KOPT-K1 (cell line): Measurements from ENCODE around the gene RESP18.

Experiments
- H3K27ac ChIP-seq: fragments of 200-600 bp; sonication (generic); 2 replicates; pipeline ENCODE4 v1.5.1; 2016; ENCODE audit warnings: antibody characterized with exemption, mild to moderate bottlenecking, low read depth, low read length; ENCODE audit not compliant: poor library complexity, severe bottlenecking
- H3K36me3 ChIP-seq: fragments of 200-600 bp; sonication (generic); 2 replicates; pipeline ENCODE4 v1.5.1; 2017; ENCODE audit warnings: antibody characterized with exemption, mild to moderate bottlenecking, low read length, moderate library complexity; ENCODE audit not compliant: insufficient read depth
- H3K9me3 ChIP-seq: fragments of 200-600 bp; sonication (generic); 2 replicates; pipeline ENCODE4 v1.5.1; 2017; ENCODE audit warnings: antibody characterized with exemption, low read length, mild to moderate bottlenecking; ENCODE audit not compliant: insufficient read depth, poor library complexity, severe bottlenecking

Gene RESP18

GRCh38 chr2:219332542-219332941, at the start of gene RESP18:
TSS of gene RESP18 (minus strand) at chr2:219332744.
- Histone ChIP-seq H3K27ac (no peak within 1 kb of the TSS), H3K9me3 (peaks cover 13% of the 10 kb centered on the region), H3K36me3 (no peaks in the 10 kb centered on the region)

DNA sequence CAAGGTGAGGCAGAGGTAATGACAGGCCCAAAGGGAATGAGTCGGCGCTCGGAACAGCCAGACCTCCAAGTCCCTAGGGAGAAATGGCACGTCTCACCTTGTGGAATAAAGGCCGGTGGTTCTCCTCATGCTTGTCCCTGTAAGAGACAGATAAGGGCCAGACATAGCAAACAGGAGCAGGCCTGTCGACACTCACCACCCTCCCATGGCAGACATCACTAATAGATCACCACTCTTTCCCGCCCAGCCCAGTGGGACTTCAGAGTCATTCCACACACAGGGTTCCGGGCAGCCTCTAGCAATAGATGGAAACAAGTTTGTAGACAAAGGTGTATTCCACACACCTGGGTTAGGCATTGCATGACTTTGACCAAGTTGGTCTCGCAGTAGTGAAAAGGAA, 48.9 kb upstream of the RESP18 start:
- H3K27ac ChIP-seq: no peak overlapping the region
- H3K36me3 ChIP-seq: peaks cover 88% of the 10 kb centered on the region
- H3K9me3 ChIP-seq: no peaks in the 10 kb centered on the region

- H3K27ac ChIP-seq: no peak overlapping the region
- H3K36me3 ChIP-seq: peaks cover 86% of the 10 kb centered on the region
- no peaks in the 10 kb centered on the region for H3K9me3 ChIP-seq
Observed at GRCh38 chr2:219380926-219381325, 48.4 kb upstream of the RESP18 start.

- H3K9me3 ChIP-seq: no peaks in the 10 kb centered on the region
- no peak overlapping the region for H3K27ac ChIP-seq
- peaks cover 84% of the 10 kb centered on the region for H3K36me3 ChIP-seq
Observed at GRCh38 chr2:219378163-219378851, 45.8 kb upstream of the RESP18 start.

DNA sequence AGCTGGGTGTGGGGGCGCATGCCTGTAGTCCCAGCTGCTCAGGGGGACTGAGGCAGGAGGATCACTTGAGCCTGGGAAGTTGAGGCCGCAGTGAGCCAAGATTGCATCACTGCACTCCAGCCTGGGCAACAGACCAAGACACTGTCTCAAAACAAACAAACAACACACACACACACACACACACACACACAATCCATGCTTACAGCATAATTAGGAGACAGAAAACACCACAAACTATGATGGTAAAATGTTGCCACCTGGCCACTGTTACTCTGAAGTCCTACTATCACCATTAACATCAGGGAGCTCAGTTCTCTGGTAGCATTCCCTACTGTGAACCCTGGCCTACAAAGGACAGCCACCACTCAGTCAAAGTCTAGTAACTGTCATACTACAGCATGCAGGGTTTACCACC, 36.9 kb upstream of the RESP18 start:
- no peaks in the 10 kb centered on the region for H3K9me3 ChIP-seq
- peaks cover 14% of the 10 kb centered on the region for H3K36me3 ChIP-seq
- no peak overlapping the region for H3K27ac ChIP-seq

DNA sequence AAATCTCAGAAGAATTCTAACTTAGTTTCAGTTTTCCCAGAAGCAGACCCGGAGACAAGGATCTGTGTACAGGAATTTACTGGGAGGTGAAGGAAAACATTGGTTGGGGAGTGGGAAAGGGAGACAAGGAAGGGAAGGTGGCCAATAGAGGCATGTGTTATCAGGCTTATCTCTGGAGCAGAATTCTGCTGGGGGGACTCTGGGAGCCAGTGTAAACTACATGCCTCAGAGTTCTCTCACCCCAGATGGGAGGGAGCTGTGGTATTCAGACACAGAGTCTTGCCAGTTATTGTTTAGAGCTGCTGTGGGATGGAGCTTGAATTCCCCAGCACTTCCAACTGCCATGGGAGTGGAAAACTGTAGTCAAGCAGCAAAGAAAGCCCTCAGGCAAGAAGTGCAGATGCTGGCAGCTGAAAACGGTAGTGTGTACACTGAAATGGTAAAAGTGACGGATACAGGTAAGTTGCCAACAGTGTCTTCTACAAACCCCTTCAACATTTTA, 36.2 kb upstream of the RESP18 start:
- H3K36me3 ChIP-seq: peaks cover 7% of the 10 kb centered on the region
- H3K27ac ChIP-seq: no peak overlapping the region
- no peaks in the 10 kb centered on the region for H3K9me3 ChIP-seq

DNA sequence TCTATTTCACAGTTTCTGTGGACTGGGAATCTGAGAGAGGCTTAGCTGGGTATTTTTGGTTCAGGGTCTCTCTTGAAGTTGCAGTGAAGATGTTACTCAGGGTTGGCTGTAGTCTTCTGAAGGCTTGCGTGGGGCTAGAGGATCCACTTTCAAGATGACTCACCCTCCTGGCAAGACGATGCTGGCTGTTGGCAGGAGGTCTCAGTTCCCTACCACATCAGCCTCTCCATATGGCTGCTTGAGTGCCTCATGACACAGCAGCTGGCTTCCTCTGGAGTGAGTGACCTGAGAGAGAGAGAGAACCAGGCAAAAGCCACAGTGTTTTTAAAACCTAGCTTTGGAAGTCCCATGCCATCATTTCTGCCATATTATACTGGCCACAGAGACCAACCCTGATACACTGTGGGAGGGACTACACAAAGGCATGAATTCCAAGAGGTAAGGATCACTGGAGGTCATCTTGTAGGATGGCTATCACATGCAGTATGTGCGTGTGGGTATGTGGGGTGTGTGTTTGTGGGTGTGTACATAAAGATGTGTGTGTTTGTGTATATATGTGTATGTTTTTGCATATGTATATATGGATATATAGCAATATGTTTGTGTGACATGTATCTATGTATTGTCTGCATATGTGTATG, 30.1 kb upstream of the RESP18 start:
- H3K9me3 ChIP-seq: no peaks in the 10 kb centered on the region
- no peaks in the 10 kb centered on the region for H3K36me3 ChIP-seq

DNA sequence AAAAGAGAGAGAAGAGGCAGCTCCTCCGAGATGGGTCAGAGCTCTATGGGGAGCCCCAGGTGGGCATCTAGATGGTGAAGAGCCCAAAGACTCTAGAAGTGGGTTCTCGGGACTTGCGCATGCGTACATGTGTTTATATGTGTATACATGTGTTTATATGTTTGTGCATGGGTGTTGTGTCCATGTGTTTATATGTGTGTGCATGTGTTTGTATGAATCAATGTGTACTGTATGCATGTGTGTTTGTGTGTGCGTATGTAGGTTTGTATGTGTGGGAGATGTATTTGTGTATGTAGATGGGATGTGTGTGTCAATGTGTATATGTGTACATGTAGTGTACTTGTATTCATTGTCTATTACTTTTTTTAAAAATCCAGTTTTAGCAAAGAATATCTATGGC, 29.5 kb upstream of the RESP18 start:
- Histone ChIP-seq H3K9me3 (no peaks in the 10 kb centered on the region), H3K27ac (no peak overlapping the region), H3K36me3 (no peaks in the 10 kb centered on the region)

More for the DNA sequence above, 30.1 kb upstream of the RESP18 start:
- no peak overlapping the region for H3K27ac ChIP-seq

DNA sequence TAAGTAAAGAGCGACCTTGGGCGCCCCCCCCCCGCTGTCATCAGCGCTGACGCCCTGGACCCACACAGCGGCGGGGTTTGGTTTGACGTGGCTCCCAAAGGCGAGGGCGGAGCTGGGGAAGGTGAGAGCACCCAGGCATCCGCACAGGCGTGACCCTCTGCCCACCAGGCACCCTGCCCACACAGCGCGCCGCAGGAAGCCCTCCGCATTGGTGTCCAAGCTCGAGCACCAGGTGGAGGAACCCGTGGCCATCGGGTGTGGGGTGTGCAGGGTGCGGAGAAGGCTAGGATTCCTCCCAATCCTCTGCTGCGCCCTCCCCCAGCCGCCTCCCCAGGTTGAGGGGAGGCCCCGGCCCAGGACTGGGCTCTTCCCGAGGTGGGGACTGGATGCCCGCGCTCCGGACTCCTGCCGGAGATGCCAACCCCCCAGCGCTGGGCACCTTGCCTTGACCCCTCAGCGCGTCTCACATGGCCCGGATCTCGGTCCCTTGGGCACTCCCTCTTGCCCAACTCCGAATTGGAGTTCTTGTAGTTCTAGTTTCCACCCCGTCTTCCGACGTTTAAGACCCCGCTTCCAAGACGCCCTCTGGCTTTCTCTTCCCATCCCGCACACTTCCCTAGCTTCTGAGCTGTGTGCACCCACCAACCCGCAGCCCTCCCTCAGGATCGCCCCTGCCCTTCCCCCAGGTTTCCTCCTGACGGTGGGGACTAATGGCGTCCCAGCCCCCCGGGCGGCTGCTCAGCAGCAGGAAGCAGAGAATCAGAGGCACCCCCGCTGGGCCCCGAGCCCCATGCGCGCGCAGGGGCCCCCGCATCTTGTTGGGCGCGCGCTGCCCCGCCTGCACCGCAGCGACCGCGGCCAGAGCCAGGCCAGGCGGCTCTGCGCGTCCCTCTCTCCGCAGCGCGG, 25.9 kb upstream of the RESP18 start:
- Histone ChIP-seq H3K9me3 (no peaks in the 10 kb centered on the region), H3K36me3 (no peaks in the 10 kb centered on the region), H3K27ac (no peak overlapping the region)

GRCh38 chr2:219356834-219357233, 24.3 kb upstream of the RESP18 start:
- no peaks in the 10 kb centered on the region for H3K36me3 ChIP-seq
- H3K27ac ChIP-seq: no peak overlapping the region
- no peaks in the 10 kb centered on the region for H3K9me3 ChIP-seq

- Histone ChIP-seq H3K36me3 (no peaks in the 10 kb centered on the region), H3K27ac (no peak overlapping the region), H3K9me3 (no peaks in the 10 kb centered on the region)
Observed at GRCh38 chr2:219354582-219354981, 22.0 kb upstream of the RESP18 start.

GRCh38 chr2:219353129-219353528, 20.6 kb upstream of the RESP18 start:
- Histone ChIP-seq H3K36me3 (no peaks in the 10 kb centered on the region), H3K27ac (no peak overlapping the region), H3K9me3 (no peaks in the 10 kb centered on the region)

- Histone ChIP-seq H3K9me3 (no peaks in the 10 kb centered on the region), H3K36me3 (no peaks in the 10 kb centered on the region), H3K27ac (no peak overlapping the region)
Observed at GRCh38 chr2:219352448-219353023, 20.0 kb upstream of the RESP18 start.

DNA sequence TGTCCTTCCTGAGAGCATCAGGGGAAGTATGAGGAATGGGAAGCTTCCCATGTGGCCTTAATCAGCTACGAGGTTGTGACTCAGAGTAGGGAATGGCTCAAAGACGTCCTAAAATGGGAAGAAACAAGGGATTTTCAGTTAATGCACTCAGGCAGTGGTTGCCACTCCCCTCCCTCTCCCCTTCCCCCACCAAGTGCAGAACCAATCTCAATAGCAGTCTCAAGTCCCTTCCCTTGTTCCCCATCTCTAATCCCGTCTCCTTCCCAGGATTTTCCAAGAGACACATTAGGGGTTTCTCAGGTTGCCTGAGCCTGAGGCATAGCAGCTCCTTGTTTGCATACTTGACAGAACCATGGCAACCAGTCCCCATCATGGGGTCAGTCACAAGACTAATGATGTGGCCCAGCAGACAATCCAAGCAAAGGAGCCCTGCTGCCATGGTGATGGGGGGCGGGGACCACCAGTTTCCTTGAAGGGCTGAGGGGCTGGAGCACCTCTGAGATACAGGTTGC, 18.2 kb upstream of the RESP18 start:
- H3K36me3 ChIP-seq: no peaks in the 10 kb centered on the region
- no peaks in the 10 kb centered on the region for H3K9me3 ChIP-seq
- no peak overlapping the region for H3K27ac ChIP-seq

GRCh38 chr2:219350215-219350614, 17.7 kb upstream of the RESP18 start:
- no peak overlapping the region for H3K27ac ChIP-seq
- H3K36me3 ChIP-seq: no peaks in the 10 kb centered on the region
- H3K9me3 ChIP-seq: no peaks in the 10 kb centered on the region
